K562 (cell line): ENCODE measurements around the gene BCKDK. TPM values are rescaled to one million over a fixed set of nuclear protein-coding genes. Genes with fewer than 3 reads are reported as not detected.

Source experiments
- ADNP ChIP-seq: fragments of 200-800 bp; sonication (Bioruptor generic); IDR thresholded peaks from 2 replicates; pipeline ENCODE4 v1.6.1; 2016; ENCODE audit warnings: missing genetic modification characterization, missing compliant biosample characterization
- ARID2 ChIP-seq: fragments of 450-650 bp; IDR thresholded peaks from 2 replicates; pipeline ENCODE4 v1.6.1; 2017; ENCODE audit warnings: antibody characterized with exemption, mild to moderate bottlenecking
- BDP1 ChIP-seq: IDR thresholded peaks from 3 replicates; pipeline ENCODE4 v1.6.1; 2011; ENCODE audit not compliant: insufficient read length, insufficient read depth
- CBX5 ChIP-seq: IDR thresholded peaks from 2 replicates; pipeline ENCODE4 v1.6.1; 2014; ENCODE audit warnings: low read depth, borderline replicate concordance
- CREM ChIP-seq: IDR thresholded peaks from 2 replicates; pipeline ENCODE4 v1.6.1; 2014; ENCODE audit warnings: antibody characterized with exemption, low read depth
- ETS2 ChIP-seq: IDR thresholded peaks from 2 replicates; pipeline ENCODE4 v1.6.1; 2016; ENCODE audit warnings: borderline replicate concordance, missing genetic modification characterization, mild to moderate bottlenecking, moderate library complexity, missing compliant biosample characterization; ENCODE audit not compliant: poor library complexity, severe bottlenecking
- GATAD2B ChIP-seq: fragments of 450-650 bp; IDR thresholded peaks from 2 replicates; pipeline ENCODE4 v1.6.1; 2017; ENCODE audit warnings: mild to moderate bottlenecking, borderline replicate concordance
- ILK ChIP-seq: fragments of 450-650 bp; IDR thresholded peaks from 2 replicates; pipeline ENCODE4 v1.6.1; 2016; ENCODE audit warnings: missing genetic modification characterization, low read depth, mild to moderate bottlenecking, missing compliant biosample characterization, moderate library complexity, borderline replicate concordance
- PHB2 ChIP-seq: fragments of 450-650 bp; IDR thresholded peaks from 2 replicates; pipeline ENCODE4 v1.6.1; 2017; ENCODE audit warnings: low read depth
- PTRF ChIP-seq: fragments of 450-650 bp; IDR thresholded peaks from 2 replicates; pipeline ENCODE4 v1.6.1; 2016; ENCODE audit warnings: mild to moderate bottlenecking, missing genetic modification characterization, missing compliant biosample characterization
- RFX7 ChIP-seq: fragments of 250-450 bp; sonication (Bioruptor Pico); IDR thresholded peaks from 2 replicates; pipeline ENCODE4 v1.5.1; 2021; ENCODE audit warnings: mild to moderate bottlenecking
- RHOXF2B ChIP-seq: fragments of 250-450 bp; sonication (Bioruptor Pico); conservative IDR thresholded peaks from 2 replicates; pipeline ENCODE4 v1.5.1; 2021
- RNF2 ChIP-seq: sonication (generic); IDR thresholded peaks from 2 replicates; pipeline ENCODE4 v1.6.1; 2016
- SIN3A ChIP-seq, 2 experiments: fragments of 150-350 bp in 1 of 2; IDR thresholded peaks; 2 replicates each; pipeline ENCODE4 v1.6.1; 2011 to 2016; ENCODE audit warnings: borderline replicate concordance in 2 of 2, low read depth in 2 of 2, low read length in 2 of 2, mild to moderate bottlenecking in 2 of 2, moderate library complexity in 2 of 2; ENCODE audit not compliant: control insufficient read depth in 1 of 2
- SIN3B ChIP-seq: fragments of 450-650 bp; IDR thresholded peaks from 2 replicates; pipeline ENCODE4 v1.6.1; 2017; ENCODE audit warnings: low read depth, mild to moderate bottlenecking, moderate library complexity
- SIX5 ChIP-seq, 2 experiments: IDR thresholded peaks; 2 replicates each; pipeline ENCODE4 v1.6.1; 2011; ENCODE audit warnings: low read length in 2 of 2, borderline replicate concordance in 1 of 2, low read depth in 1 of 2, mild to moderate bottlenecking in 1 of 2, moderate library complexity in 1 of 2; ENCODE audit not compliant: insufficient read depth in 1 of 2
- SLC30A9 ChIP-seq: fragments of 250-450 bp; sonication (Bioruptor Pico); IDR thresholded peaks from 2 replicates; pipeline ENCODE4 v1.8.0; 2022; ENCODE audit warnings: mild to moderate bottlenecking, moderate library complexity
- XRCC5 ChIP-seq: fragments of 200-400 bp; formaldehyde crosslinking; IDR thresholded peaks from 2 replicates; pipeline ENCODE4 v1.6.1; 2017; ENCODE audit warnings: low read depth, mild to moderate bottlenecking, low read length
- ZNF507 ChIP-seq: conservative IDR thresholded peaks from 2 replicates; pipeline ENCODE4 v1.6.1; 2017; ENCODE audit warnings: missing genetic modification characterization, missing compliant biosample characterization
- ZNF785 ChIP-seq: fragments of 250-450 bp; sonication (Bioruptor Pico); IDR thresholded peaks from 2 replicates; pipeline ENCODE4 v1.4.0; 2020; ENCODE audit warnings: mild to moderate bottlenecking
- ZZZ3 ChIP-seq: fragments of 450-650 bp; IDR thresholded peaks from 2 replicates; pipeline ENCODE4 v1.6.1; 2016; ENCODE audit warnings: antibody characterized with exemption, mild to moderate bottlenecking, moderate library complexity
- polyA plus RNA-seq, 8 experiments: library from polyadenylated mRNA; depleted of rRNA in 4 of 8; stranded (reverse) in 5 of 8; unstranded in 3 of 8; fragments of >200 nt; fragmentation: Nextera tagmentation in 2 of 8; fragmentation: Illumina TruSeq in 1 of 8; extraction: Ambion mirVana in 2 of 8; extraction: Trizol in 1 of 8; gene quantifications; 2 replicates each; pipeline versions ENCODE4 v1.2.1 to v1.2.3, GENCODE V29; 2011 to 2014; ENCODE audit warnings: inconsistent platforms in 1 of 8, missing spikeins in 1 of 8
- total RNA-seq, 7 experiments: library from RNA; depleted of rRNA in 6 of 7; stranded (reverse); fragments of >200 nt in 6 of 7; fragmentation: Illumina TruSeq in 2 of 7; extraction: Trizol in 2 of 7; gene quantifications; 2 replicates each; pipeline versions ENCODE4 v1.2.1 to v1.2.3, GENCODE V29; 2011 to 2021; ENCODE audit warnings: low replicate concordance in 1 of 7
- TF ChIP-seq, protein P1 (sequence below): fragments of 150-350 bp; IDR thresholded peaks from 2 replicates; pipeline ENCODE4 v1.6.1; 2014; ENCODE audit warnings: low read depth, mild to moderate bottlenecking, low read length, borderline replicate concordance
- TF ChIP-seq, protein P2 (sequence below): sonication (generic); formaldehyde crosslinking; IDR thresholded peaks from 2 replicates; pipeline ENCODE4 v1.8.0; 2022; ENCODE audit warnings: missing genetic modification reagents, mild to moderate bottlenecking, borderline replicate concordance
- TF ChIP-seq, protein P3 (sequence below): fragments of 450-650 bp; IDR thresholded peaks from 2 replicates; pipeline ENCODE4 v1.6.1; 2018; ENCODE audit warnings: mild to moderate bottlenecking, low read depth; ENCODE audit not compliant: partially characterized antibody

The BCKDK gene
- total and polyA plus RNA-seq, 9 of the 15 experiments (the other 6 are each of a cell fraction or from before 2014, with no cell fraction given): 0.58 to 34.8 (median 13.1) TPM

DNA sequence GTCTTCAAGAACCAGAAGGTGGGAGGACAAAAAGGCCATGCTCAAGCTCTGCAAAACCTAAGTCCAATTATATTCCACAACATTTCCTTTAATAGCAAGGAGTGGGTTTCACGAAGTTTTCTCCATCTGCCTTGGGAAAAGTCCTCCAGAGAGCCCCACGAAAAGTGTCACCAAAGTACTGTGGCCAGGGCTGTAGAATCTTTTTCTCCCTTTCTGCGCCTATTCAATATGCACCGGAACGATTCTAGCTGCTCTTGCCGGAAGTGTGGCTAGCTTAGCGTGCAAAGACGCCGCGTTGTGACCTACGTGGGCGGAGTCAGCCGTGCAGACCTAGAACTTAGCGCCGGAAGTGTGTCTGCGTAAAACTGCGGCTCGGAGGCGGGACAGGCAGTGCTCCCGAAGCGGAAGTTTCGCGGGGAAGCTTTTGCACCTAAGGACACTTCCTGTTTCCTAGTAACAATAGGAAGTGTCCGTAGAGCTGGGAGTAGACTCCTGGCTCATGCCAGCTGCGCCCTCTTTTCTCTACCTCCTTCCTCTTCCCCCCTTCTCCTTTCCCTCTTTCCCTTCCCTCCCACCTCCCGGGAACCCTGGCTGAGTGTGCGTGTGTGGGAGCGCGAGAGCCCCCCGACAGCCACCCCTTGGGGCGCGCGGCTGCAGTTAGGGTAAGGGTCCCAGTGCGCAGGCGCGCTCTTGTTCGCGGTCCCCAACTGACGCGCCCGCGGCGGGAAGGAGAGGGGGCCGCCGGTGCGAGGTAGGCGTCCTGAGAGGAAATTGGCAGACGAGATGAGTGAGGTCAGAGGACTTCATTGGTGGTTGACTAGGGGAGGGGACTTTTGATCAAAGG is 34.0 kb upstream of the BCKDK start, which contains the start of the genes ZNF646 and ZNF668 (continued):
- TF ChIP-seq, protein P1, sequence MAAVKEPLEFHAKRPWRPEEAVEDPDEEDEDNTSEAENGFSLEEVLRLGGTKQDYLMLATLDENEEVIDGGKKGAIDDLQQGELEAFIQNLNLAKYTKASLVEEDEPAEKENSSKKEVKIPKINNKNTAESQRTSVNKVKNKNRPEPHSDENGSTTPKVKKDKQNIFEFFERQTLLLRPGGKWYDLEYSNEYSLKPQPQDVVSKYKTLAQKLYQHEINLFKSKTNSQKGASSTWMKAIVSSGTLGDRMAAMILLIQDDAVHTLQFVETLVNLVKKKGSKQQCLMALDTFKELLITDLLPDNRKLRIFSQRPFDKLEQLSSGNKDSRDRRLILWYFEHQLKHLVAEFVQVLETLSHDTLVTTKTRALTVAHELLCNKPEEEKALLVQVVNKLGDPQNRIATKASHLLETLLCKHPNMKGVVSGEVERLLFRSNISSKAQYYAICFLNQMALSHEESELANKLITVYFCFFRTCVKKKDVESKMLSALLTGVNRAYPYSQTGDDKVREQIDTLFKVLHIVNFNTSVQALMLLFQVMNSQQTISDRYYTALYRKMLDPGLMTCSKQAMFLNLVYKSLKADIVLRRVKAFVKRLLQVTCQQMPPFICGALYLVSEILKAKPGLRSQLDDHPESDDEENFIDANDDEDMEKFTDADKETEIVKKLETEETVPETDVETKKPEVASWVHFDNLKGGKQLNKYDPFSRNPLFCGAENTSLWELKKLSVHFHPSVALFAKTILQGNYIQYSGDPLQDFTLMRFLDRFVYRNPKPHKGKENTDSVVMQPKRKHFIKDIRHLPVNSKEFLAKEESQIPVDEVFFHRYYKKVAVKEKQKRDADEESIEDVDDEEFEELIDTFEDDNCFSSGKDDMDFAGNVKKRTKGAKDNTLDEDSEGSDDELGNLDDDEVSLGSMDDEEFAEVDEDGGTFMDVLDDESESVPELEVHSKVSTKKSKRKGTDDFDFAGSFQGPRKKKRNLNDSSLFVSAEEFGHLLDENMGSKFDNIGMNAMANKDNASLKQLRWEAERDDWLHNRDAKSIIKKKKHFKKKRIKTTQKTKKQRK: no peak
- TF ChIP-seq RNF2 (no peak; the same call in 1 of the 2 replicates), CBX5 (no peak), ZNF507 (tag) (no peak), ARID2 (no peak), PTRF (tag) (no peak), ILK (tag) (no peak), SIX5 (IDR thresholded peaks at IDR 0.05; ENCODE audit: borderline replicate concordance in 1 of 2, insufficient read depth in 1 of 2, low read depth in 1 of 2, low read length in 2 of 2) (peak; percentile 53 to 64; a peak in 2 of 4 replicates), GATAD2B (no peak), ZNF785 (CRISPR knock-in tag) (no peak), XRCC5 (peak; percentile 62), SLC30A9 (CRISPR knock-in tag) (no peak), SIN3A (IDR thresholded peaks at IDR 0.05; ENCODE audit: borderline replicate concordance in 2 of 2, control insufficient read depth in 1 of 2, low read depth in 2 of 2, low read length in 2 of 2) (peak; percentile 82 to 86; a peak in 1 of 4 replicates), ZZZ3 (no peak), ADNP (tag) (no peak), RHOXF2B (CRISPR knock-in tag) (no peak), ETS2 (tag) (no peak), CREM (peak; percentile 98), BDP1 (no peak), SIN3B (peak; percentile 92), PHB2 (no peak), RFX7 (CRISPR knock-in tag) (no peak)
- TF ChIP-seq, protein P2, sequence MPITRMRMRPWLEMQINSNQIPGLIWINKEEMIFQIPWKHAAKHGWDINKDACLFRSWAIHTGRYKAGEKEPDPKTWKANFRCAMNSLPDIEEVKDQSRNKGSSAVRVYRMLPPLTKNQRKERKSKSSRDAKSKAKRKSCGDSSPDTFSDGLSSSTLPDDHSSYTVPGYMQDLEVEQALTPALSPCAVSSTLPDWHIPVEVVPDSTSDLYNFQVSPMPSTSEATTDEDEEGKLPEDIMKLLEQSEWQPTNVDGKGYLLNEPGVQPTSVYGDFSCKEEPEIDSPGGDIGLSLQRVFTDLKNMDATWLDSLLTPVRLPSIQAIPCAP (CRISPR knock-in tag): no peak
- TF ChIP-seq, protein P3, sequence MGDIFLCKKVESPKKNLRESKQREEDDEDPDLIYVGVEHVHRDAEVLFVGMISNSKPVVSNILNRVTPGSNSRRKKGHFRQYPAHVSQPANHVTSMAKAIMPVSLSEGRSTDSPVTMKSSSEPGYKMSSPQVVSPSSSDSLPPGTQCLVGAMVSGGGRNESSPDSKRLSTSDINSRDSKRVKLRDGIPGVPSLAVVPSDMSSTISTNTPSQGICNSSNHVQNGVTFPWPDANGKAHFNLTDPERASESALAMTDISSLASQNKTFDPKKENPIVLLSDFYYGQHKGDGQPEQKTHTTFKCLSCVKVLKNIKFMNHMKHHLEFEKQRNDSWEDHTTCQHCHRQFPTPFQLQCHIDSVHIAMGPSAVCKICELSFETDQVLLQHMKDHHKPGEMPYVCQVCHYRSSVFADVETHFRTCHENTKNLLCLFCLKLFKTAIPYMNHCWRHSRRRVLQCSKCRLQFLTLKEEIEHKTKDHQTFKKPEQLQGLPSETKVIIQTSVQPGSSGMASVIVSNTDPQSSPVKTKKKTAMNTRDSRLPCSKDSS: no peak
